Iris pigment epithelial cell (primary cell): Measurements from ENCODE around the gene CCNT2.
A peak's percentile ranks its signal among the peaks of the same experiment; 100 is the strongest.
"Not testable (repeated sequence)": the region's sequence is repeated elsewhere in the genome, so short reads cannot be mapped to it uniquely, and the experiment has no call there.

Source experiments
- DNase-seq: peaks from one replicate; pipeline ENCODE4 v3.0.0-alpha.2; 2011; ENCODE audit warnings: low read depth

The CCNT2 gene

DNA sequence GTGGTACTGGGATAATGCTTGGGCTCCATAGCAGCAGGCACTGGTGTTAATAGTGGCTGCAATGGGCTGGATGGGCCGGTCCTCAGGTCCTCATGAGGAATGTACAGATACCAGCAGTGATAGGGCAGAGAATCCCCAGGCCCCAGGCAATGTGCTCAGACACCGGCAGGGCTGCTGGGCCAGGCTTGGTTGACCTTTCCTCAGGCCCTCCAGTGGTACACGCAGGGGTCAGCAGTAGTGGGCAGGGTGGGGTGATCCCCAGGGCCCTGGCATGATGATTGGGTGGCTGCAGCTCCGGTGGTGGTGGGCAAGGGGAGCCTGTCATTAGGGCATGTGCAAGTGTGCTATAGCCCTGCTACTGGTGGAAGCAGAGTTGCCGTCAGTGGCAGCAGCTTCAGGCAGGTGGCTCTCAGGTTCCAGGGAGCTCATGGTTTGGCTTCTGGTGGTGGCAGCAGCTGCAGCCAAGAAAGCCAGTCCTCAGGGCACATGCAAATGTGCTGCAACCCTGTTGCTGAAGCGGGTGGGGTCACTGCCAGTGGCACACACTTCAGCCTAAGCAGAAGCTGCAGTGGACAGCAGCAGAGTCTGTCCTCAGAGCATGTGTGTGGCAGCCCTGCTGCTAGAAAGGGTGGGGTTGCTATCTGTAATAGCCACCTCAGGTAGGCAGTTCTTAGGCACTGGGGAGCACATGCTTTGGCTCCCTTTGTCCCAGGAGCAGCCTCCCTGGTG lies 56.8 kb downstream of the CCNT2 start:
- no peak for DNase-seq

DNA sequence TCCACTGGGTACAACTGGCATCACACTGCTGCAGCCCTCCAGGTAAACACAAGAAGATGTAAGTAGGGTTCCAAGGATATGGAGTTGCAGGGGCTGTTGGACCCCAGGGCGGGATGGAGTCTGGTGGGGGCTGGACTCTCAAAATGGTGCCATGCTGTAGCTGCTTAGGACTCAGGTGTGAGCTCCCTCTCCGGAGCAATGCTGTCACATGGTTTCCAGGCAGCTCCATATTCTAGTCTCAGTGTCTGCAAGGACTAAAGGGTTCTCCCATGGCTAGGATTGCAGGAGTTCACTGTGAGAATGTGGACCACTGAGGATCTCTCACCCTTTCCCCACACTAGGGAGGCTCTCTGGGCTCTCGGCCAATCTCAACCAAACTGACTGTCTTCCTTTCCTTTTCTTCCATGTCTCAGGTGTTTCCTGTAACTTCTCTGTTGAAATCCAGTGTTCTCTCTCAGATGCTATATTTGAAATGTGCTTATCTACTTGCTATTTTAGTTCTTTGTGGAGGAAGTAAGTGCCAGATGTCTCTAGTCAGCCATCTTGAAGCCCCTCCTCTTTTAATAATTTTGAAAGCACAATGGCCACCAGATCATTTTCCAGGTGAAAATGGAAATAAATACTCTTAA lies 57.6 kb downstream of the CCNT2 start:
- no peak for DNase-seq

DNA sequence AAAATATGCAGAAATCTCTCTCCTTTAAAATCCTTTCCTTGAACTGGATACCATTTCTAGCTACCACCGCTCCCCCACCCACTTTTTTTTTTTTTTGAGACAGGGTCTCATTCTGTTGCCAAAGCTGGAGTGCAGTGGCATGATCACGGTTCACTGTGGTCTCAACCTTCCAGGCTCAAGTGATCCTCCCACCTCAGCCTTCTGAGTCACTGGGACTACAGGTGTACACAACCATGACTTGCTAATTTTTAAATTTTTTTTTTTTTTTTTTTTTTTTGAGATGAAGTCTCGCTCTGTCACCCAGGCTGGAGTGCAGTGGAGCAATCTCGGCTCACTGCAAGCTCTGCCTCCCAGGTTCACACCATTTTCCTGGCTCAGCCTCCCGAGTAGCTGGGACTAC lies 58.5 kb downstream of the CCNT2 start:
- not testable (repeated sequence) for DNase-seq

DNA sequence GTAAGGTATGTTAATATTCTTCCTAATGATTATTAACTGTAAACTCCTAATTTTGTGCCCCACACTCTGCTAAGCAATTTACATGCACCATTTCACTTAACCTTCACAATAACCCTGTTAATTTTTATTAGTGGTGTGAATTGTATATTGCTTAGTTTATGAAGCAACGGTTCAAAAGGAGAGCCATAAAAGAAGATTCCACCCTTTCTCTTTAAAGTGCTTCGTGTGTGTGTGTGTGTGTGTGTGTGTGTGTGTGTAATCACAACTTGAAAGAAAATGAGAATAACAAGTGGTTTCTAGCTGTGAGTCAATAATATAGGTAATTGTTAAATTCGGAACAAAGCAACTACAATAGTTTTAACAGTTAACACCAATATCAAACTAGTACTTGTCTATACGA lies 60.6 kb downstream of the CCNT2 start:
- no peak for DNase-seq

DNA sequence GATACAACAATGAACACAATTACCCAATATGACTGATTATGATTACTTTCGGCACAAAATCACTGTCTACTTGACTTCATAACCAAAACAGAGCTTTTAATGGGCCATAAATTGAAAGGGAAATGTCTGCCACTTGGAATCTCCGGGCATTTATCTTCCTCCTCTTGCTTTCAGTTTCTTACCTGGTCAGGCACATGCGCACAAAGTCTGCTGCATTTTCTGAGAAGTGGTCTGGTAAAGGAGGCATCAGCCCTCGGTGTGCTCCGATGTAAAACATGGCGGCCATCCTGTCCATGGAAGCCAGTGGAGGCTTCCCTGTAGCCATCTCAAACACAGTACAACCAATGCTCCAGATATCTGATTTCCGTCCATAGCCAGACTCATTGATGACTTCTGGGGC lies 62.0 kb downstream of the CCNT2 start:
- DNase-seq = no peak

DNA sequence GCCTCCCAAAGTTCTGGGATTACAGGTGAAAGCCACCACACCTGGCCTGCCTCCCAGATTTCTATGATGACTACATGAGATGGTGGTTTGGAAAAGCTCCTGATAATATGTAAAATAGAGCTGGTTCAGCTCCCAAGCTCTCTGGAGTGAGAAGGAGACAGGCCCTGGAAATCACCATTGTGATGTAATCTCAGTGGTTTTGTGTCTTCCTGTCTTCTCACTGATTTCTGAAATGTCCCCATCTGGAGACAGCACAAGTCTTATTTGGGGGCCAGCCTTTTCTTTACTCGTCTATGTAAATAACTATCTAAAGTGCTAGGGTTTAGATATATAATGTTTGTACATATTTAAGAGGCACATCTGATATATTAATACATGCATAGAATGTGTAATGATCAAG lies 64.0 kb downstream of the CCNT2 start:
- DNase-seq = no peak

DNA sequence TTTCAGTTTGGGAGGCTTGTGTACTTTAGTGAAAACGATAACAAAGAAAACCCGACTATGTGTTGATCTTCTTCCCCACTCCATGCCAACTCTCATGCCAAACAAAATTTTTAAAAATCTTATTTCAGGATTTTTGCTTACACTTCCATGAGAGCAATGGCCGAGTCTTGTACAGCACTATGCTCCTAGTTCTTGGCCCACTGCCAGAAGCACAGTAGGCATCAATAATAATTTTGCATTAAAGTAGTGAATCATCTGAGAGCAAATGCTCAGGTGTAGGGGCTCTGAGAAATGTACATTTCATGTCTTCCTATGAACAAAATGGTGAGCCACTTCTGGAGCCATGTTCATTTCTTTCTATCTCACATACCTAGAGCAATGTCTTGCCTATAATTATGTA lies 66.4 kb downstream of the CCNT2 start:
- no peak for DNase-seq

DNA sequence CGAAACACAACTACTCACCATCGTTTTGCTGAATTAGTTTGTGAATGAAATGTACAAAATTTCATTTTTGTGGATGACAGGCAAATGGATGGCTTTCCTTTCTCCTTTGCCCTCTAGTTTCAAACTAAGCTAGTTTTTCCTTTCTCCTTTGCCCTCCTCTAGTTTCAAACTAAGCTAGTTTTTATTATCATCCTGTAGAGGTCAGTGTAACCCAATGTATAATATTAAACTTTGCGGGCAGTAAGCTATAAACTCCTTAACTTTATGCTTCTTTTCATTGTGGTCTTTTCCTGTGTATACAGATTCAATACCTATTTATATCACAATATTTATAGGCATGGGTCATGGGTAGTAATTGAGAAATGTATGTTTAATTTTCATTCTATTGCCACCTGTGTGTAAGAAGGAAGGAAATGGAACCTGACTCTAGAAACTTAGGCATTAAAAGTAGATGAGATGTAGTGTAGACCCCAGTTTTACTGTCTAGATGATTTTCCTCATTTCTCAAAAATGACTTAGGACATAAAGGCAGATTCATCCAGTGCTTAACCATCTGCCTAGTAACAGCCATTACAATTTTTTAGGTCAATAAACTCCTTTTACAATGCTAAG lies 70.5 kb downstream of the CCNT2 start:
- peak; percentile 45 for DNase-seq

DNA sequence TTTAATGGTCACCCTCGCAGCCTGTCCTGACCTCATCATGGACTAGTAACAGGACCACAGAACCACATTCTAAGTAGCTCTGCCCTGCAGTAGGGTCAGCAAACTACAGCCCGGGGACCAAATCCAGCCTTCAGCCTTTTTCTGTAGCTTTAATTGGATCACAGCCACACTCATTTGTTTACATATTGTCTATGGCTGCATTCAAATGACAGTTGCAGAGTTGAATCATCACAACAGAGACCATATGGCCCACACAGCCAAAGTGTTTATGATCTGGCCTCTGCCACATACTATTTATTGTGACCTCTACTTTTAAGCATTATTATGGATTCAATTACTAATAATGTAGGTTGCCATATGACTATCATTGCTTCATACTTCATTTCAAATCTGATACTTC lies 80.9 kb downstream of the CCNT2 start:
- no peak for DNase-seq

DNA sequence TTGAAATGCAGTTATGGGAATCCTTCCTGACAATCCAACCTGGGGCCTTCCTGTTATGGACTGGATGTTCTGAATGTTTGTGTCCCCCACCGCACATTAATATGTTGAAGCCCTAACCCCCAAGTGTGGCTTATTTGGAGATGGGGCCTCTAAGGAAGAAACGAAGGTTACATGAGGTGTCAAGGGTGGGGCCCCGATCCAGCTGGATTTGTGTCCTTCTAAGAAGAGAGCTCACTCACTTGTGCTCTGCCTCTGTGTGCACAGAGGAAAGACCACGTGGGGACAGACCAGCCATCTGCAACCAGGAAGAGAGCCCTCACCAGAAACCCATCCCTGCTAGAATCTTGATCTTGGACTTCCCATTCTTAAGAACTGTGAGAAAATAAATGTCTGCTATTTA lies 84.2 kb downstream of the CCNT2 start:
- no peak for DNase-seq

DNA sequence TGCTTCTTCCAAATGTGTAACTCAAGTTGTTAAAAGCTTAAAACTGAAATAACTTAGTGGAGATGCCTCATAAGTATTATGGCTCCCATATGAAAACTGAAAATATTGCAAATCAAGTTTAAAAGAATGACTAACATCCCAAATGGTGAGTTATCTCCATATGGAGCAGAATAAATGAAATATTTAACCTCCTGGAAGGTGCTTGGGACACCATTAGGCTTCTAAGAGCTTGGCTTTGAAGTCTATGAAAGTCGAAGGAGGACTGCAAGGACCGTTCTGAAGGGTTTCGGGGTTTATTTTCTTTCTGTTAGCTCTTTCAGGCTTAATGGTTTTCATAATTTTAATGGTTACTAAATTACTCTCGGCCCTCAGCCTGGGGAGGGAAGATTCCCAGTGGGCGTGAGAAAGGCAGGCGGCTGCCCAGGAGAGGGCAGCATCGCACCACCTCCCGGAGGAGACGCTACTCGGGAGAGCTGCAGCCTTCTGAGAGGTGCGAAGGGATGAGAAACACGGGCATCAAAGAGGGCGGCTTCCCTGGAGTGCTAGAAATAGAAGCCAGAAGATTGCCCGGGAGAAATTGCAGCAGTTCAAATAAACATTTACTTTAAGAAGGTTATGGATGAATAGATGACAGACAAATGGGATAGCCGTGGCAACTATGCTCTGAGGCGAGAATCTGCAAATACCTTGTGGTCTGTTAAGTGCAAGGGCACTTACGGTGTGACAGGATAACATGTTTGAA lies 85.6 kb downstream of the CCNT2 start:
- DNase-seq = peak; percentile 69

DNA sequence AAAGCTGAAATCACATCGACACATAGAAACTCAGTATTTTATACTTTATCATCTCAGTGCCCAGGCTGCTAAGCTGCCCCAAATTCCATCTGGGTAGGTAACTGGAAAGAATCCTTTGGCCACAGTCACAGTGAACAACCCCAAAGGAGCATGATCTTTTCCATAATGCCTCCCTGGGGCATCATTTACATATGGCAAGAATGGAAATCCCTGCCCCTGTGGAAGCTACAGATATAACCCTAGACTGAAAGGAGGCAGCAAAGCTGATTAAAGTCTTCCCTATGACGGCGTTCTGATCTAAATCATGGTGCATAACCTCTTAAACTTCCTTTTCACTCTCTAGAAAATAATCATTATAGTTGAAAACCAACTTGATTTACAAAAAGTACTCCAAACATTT lies 87.1 kb downstream of the CCNT2 start:
- no peak for DNase-seq
